SIG-M5 treated with dmso at 0.1 percent for 504 hours (cell line): ENCODE measurements around the gene C19orf81.
"Not testable (repeated sequence)": the region's sequence is repeated elsewhere in the genome, so short reads cannot be mapped to it uniquely, and the experiment has no call there.

ENCODE experiments used
- DNase-seq: peaks from one replicate; lab custom pipeline; 2025; ENCODE audit not compliant: unreplicated experiment; lab: John Stamatoyannopoulos, UW

The C19orf81 gene

DNA sequence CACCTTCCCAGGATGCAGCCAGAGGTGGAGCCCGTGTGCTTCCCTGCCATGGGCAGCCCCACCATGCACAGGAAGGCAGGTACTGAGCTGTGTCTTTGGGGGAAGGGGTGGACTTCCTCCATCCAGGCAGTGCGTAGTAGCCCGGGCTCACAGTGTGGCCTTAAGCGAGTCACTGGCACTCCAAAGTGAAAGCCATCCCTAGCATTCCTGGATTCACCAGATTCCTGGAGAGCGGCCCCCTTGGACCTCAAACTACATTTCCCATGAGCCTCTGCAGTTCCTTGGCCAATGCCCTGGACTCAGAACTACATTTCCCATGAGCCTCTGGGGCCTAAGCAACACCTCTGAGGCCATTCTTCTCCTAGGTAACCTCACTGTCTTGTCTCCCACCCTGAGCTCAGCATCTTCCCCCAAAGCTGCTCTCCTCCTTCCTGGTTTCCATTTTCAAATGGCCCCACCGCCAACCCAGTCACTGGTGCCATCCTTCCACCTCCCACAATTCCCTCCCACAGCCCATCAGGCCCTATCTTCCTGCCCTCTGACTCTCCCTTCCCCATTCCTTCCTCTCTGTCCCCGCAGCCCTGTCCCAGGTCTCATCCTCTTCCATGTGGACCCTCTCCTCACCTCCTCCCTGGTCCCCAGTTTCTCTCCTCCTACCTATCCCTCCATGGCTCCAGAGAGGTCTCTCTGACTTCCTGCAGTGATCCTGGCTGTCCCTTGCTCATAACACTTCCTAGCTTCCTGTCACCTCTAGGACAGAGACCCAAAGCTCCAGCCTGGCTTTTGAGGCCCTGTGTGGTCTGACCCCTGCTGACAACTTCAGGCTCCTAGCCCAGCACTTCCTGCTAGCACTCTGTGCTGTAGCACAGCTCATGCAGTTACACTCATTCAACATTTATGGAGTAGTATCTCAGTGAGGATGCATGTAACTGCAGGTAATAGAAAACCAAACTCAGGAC is at the start of gene C19orf81:
Gene C19orf81 (plus strand): TSS at position 13 of the 959 bp plus-strand sequence. CDS start 0 bp downstream, at position 13.
- no peak for DNase-seq

DNA sequence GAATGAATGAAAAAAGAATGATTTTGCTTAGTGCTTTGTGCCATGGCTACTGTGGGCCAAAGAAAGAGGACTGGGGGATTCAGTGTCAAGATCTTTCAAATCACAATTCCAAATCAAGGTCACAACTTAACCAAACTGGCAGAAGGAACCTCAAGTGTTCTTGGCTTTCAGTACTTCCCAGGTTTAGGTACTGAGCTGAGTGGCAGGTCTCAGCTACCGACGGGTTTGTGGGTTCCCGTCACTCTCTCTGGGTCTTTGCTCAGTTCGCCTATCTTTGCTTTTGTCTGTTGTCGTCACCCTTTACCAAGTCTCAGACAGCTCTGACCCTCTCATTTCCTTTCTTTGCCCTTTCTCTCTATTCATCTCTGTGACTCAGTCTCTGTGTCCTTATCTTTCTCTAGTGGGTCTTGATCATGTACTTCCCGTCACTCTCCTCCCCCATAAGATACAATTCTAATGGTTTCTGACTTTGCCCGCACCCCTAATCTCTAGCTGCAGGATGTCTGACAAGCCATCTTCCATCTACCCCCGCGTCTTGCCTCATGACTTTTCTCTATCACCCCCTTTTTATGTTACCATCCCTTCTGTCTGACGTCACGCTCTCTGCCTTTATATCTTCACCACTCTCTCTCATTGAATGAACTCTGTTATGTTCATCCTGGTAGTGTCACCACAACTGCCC is 47.7 kb upstream of the C19orf81 start:
- DNase-seq: no peak

DNA sequence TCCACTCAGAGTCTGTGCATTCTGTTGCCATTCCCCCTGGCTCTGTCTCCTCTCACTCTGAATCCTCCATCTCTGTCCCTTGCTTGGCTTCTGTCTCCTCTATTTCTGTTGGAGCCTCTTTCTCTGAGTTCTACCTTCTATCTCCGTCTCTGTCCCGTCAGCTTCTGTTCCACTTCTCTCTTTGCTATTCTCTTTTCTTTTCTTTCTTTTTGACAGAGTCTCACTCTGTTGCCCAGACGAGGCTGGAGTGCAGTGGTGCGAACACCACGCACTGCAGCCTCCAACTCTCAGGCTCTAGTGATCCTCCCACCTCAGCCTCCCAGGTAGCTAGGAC is 47.2 kb upstream of the C19orf81 start:
- DNase-seq: no peak

DNA sequence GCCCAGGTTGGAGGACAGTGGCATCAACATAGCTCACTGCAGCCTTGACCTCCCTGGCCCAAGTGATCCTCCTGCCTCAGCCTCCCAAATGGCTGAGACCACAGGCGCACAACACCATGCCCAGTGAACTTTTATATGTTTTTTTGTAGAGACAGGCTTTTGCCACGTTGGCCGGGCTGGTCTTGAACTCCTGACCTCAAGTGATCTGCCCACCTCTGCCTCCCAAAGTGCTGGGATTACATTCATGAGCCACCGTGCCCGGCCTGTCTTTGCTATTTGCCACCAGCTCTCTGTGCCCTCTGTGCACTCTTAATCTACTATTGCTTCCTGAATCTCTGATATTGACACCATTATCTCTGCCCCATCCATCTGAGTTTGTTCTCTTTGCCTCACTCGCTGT is 46.7 kb upstream of the C19orf81 start:
- DNase-seq: no peak

DNA sequence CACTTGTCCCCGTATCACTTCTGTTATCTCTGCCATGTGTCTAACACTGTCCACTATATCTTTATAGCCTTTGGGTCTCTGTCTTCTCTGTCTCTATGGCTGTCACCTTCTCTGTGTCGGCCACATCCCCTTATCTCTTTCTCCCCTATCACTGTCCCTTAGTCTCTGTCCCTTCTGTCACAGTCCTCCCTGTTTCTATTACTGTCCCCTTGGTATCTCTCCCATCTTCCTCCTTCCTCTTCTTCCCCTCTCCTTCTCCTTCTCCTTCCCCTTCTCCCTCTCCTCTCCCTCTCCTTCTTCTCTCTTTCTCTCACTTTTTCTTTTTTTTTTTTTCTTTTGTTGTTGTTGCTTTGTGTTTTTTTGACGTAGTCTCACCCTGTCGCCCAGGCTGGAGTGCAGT is 46.3 kb upstream of the C19orf81 start:
- DNase-seq: no peak

DNA sequence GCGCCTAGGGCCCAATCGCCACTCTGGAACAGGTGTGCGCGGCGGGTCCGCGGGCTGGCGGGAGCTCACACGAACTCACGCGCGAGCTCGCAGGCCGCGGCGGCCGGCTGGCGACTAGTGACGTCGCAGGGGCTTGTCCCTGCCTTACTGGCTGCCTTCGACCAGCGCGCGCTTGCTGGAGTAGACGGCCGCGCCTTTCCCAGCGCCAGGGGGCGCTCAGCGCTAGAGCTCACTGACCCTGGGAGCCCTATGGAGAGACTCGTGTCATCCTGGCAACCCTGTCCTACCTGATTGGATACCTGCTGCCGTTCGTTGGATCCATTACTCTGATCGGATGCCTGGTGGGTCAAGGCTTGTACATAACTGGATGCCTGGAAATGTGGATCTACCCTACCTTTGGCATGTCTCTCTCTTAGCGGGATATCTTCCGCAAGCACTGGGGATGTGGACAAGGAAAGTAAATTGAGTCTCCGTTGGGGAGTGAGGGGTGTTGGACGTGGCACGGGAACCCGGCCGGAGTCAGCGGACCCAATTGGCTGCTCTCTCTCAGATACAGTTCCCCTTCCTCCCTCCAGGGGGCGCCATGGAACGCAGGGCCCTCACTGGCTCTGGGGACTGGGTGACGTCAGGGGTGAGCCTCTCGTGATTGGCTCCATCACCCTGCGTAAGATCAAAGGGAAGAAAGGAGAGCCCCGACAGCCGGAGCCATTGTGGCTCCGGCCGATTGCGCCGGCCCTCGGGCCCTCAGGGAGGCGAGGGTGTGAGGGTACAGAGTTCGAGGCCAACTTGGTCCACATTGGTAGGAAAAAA is 44.8 kb upstream of the C19orf81 start:
- DNase-seq: not testable (repeated sequence)

DNA sequence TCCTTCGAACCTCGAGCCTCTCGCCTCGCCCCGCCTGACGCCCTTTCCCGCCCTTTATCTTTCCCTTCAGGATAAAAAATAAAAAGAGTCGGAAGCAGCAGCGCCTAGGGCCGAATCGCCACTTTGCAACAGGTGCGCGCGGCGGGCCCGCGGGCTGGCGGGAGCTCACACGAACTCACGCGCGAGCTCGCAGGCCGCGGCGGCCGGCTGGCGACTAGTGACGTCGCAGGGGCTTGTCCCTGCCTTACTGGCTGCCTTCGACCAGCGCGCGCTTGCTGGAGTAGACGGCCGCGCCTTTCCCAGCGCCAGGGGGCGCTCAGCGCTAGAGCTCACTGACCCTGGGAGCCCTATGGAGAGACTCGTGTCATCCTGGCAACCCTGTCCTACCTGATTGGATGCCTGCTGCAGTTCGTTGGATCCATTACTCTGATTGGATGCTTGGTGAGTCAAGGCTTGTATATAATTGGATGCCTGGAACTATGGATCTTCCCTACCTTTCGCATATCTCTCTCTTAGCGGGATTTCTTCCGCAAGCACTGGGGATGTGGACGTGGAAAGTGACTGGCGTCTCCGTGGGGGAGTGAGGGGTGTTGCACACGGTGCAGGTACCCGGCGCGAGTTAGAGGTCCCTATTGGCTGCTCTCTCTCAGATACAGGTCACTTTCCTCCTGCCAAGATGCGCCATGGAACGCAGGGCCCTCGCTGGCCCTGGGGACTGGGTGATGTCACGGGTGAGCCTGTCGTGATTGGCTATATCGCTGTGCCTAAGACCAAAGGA is 43.0 kb upstream of the C19orf81 start:
- DNase-seq: not testable (repeated sequence)

DNA sequence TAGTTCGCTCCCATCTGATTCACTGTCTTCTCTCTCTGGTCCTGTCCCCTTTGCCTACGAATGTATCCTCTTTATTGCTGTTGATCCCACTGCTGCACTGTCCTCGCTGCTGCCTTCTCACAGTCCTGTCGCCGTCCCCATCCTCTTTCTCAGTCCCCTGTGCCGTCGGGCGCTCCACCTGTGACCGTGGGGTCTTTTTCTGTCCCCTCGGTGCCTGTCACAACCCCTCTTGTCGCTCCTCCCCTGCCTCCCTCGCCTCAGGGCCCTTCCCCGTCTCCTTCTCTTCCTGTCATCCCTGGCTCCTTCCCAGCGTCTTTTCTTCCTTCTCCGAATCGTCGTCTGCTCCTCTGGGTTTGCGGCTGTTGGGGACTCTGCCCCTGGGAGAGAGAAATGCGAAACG is 41.9 kb upstream of the C19orf81 start:
- no peak for DNase-seq

DNA sequence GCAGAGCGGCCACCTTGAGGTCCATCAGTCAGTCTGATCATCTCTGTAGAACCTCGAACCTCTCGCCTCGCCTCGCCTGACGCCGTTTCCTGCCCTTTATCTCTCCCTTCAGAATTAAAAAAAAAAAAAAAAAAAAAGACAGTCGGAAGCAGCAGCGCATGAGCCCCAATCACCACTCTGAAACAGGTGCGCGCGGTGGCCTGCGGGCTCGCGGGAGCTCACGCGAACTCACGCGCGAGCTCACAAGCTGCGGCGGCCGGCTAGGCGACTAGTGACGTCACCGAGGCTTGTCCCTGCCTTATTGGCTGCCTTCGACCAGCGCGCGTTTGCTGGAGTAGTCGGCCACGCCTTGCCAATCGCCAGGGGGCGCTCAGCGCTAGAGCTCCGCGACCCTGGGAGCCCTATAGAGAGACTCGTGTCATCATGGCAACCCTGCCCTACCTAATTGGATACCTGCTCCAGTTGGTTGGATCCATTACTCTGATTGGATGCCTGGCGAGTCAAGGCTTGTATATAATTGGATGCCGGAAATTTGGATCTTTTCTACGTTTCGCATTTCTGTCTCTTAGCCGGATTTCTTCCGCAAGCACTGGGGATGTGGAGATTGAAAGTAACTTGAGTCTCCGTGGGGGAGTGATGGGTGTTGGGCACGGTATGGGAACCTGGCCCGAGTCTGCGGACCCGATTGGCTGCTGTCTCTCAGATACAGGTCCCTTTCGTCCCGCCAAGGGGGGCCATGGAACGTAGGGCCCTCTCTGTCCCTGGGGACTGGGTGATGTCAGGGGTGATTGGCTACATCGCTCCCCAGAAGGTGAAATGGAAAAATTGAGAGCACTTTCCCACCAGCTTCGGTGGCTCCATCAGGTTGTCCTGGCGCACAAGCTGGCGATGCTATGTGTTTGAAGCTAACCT is 41.1 kb upstream of the C19orf81 start:
- DNase-seq: no peak

DNA sequence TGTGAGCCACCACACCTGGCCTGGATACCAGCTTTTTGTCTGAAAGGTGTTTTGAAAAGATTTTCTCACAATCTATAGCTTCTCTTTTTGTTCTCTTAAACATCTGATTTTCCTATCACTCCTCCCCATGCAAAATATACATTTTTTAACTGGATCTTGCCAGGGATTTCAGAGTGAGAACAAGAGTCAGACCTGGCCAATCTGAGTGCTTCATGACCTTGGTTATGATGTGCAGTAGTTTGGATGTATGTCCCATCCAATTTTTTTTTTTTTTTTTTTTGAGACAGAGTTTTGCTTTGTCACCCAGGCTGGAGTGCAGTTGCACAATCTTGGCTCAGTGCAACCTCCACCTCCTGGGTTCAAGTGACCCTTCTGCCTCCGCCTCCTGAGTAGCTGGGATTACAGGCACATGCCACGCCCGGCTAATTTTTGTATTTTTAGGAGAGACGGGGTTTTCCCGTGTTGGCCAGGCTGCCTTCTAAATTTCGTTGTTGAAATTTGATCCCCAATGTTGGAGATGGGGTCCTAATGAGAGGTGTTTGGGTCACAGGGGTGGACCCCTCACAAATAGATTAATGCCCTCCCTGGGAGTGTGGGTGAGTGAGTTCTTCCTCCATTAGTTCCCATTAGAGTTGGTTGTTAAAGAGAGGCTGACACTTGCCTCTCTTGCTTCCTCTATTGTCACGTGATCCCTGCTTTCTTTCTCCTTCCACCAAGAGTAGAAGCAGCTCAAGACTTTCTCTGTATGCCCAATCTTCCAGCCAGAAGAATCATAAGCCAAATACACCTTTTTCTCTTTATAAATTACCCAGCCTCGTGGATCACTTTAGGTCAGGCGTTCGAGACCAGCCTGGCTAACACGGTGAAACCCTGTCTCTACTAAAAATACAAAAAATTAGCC is 36.5 kb upstream of the C19orf81 start:
- DNase-seq: peak; percentile 2

DNA sequence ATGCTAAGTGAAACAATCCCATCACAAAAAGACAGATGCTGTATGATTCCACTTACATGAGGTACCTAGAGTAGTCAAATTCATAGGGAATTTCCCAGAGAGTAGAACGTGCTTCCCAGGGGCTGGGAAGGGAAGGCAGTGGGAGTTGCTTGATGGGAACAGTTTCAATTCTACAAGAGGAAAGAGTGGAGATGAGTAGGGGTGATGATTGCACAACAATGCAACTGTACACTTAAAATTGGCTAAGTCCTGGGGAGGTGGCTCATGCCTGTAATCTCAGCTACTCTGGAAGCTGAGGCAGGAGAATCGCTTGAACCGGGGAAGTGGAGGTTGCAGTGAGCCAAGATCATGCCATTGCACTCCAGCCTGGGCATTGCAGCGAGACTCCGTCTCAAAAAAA is 30.9 kb upstream of the C19orf81 start:
- peak; percentile 1 for DNase-seq

DNA sequence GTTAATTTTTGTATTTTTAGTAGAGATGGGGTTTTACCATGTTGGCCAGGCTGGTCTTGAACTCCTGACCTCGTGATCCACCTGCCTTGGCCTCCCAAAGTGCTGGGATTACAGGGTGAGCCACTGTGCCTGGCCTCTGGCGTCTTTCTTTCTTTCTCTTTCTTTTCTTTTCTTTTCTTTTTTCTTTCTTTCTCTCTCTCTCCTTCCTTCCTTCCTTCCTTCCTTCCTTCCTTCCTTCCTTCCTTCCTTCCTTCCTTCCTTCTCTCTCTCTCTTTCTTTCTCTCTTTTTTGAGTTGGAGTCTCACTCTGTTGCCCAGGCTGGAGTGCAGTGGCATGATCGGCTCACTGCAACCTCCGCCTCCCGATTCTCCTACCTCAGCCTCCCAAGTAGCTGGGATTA is 30.1 kb upstream of the C19orf81 start:
- not testable (repeated sequence) for DNase-seq

DNA sequence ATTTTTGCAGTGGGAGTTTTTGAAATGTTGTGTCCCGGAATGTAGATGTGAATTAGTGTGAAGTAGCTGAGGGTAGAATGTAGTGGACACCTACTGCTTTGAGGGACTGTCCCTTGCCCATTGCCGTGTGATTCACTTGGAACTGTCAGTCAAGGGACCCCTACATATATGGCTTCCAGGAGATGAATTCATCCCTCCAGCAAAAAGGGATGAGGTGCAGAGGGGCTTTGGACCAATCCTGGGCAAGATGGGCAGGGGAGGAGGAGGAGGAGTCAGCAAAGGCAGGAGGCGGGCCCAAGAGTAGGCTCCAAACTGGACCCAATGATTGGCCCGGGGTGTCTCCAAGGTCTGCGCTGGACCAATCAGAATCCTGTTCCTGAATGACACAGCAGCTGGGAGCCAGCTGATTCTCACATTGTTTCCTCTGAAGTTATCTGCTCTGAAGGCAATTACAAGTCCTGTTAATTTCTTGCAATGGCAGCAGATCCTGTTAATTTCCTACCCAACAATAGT is 28.8 kb upstream of the C19orf81 start:
- not testable (repeated sequence) for DNase-seq

DNA sequence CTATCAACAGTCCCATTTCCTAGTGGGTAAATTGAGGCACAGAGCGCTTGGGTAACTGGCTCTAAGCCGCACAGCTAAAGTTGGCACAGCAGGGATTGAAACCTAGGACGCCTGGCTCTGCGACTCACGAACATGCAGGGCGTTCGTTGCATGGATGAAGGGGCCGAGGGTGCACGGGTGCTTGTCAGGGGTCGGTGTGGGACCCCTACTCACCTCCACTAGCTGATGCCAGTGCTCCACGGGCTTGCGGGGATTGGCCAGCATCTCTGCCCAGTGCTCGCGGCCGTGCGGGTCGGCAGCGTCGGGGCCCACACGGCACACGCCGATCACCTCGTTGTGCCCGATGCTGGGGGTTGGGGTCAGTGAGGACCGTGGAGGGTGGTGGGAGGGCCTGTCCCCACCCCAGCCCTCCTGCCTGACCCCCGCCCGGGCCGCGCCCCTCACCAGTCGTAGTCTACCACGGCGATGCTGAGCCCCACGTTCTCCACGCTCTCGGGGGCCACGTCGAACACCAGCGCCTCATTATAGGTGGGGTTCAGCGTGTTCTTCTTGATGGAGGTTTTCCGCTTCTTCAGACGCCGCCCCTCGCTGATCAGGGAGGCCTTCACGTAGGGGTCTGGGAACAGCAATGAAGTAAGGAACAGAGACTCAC is 24.2 kb upstream of the C19orf81 start:
- no peak for DNase-seq

DNA sequence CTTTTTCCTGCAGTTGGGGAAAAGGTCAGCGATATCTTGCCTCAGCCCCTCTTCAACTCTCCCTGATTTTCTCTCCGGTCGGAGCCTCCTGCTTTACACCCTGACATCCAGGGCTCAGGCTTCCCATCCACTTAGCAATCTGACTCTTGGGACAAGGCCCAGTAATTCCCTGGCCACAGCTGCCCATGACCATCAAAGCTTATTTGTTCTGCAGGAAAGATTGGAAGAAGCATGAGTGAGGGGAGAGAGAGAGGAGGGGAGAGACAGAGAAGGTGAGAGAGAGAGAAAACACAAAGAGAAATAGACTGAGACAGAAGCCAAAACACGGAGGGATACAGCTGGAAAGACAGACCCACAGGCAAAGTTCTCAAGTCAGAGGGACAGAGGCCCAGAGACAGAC is 23.2 kb upstream of the C19orf81 start:
- no peak for DNase-seq

DNA sequence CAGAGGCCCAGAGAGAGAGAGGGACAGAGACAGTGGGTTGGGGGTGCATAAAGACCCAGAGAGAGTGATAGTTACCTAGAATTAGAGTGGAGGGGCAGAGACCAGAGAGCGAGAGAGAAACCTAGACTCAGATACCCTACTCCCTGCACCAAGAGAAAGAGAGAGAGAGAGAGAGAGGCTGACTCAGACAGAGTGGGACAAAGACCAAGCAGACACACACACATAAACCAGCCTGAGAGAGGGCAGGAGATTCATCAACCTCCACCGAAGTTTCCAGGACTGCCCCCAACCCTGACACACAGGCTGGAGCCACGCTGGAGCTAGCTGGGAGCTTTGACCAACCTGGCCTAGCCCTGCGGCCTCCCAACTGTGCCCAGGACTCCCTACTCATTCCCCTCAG is 22.4 kb upstream of the C19orf81 start:
- no peak for DNase-seq

DNA sequence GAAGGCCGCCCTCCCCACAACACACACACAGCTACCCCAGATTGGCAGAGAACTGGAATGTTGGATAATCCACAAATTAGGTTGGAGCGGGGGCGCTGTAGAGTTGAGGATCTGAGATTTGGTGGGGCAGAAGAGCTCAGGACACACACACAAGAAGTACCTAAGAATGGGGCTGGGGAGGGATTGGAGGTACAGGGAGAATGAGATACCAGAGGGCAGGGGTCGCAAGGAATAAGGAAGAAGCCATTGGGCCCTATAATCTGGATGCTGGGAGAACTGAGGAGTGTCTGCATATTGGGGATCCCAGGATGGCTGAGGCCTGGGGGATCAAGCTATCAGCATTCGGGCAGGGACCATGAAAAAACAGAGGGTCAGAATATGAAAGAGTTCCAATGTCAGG is 21.1 kb upstream of the C19orf81 start:
- no peak for DNase-seq

DNA sequence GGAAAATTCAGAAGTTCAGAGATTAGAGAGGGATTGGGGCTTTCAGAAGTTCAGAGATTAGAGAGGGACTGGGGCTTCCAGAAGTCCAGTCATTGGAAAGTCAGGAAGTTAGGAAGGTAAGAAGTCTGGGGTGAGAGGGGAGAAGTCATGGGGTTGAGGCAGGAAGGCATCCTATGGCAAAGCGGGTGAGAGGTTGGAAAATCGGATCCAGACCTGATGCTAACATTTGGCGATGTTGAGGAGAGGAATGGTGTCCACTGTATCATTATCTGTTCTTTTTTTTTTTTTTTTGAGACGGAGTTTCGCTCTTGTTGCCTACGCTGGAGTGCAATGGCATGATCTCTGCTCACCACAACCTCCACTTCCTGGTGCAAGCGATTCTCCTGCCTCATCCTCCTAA is 20.7 kb upstream of the C19orf81 start:
- DNase-seq: no peak
